Stimulated activated CD8-positive, alpha-beta memory T cell treated with anti-CD3 and anti-CD28 coated beads, Interleukin-2, amount 100 ng/mL, for 48 hours (primary cell): Measurements from ENCODE around the gene HEXD.
"Not testable (repeated sequence)": the region's sequence is repeated elsewhere in the genome, so short reads cannot be mapped to it uniquely, and the experiment has no call there.

Source experiments
- DNase-seq, 2 donors: peaks; one replicate each; pipeline ENCODE4 v3.0.0-alpha.2; 2020; ENCODE audit warnings: low read depth in 2 of 2

Gene HEXD

GRCh38 chr17:82458179-82458884, 40.2 kb downstream of the HEXD start, which contains the start of gene NARF:
TSS of gene NARF (plus strand) at chr17:82458741. CDS start at chr17:82458804, 63 bp downstream.
- peak; percentile 91 to 96 for DNase-seq

GRCh38 chr17:82458885-82459424, 40.8 kb downstream of the HEXD start:
- DNase-seq, result no peak

GRCh38 chr17:82459936-82460335, 41.8 kb downstream of the HEXD start:
- DNase-seq, result not testable (repeated sequence)

GRCh38 chr17:82461827-82462524, 43.8 kb downstream of the HEXD start:
- no peak for DNase-seq

GRCh38 chr17:82463391-82463790, 45.2 kb downstream of the HEXD start:
- no peak for DNase-seq

GRCh38 chr17:82463925-82464566, 45.9 kb downstream of the HEXD start:
- no peak for DNase-seq

GRCh38 chr17:82464567-82464929, 46.4 kb downstream of the HEXD start:
- no peak for DNase-seq

GRCh38 chr17:82465023-82465603, 47.0 kb downstream of the HEXD start:
- DNase-seq, result no peak

GRCh38 chr17:82468692-82469091, 50.5 kb downstream of the HEXD start:
- no peak for DNase-seq

- no peak for DNase-seq
Measured at GRCh38 chr17:82470065-82470464, 51.9 kb downstream of the HEXD start.

GRCh38 chr17:82474223-82475010, 56.3 kb downstream of the HEXD start:
- DNase-seq, result no peak

- no peak for DNase-seq
Measured at GRCh38 chr17:82475458-82475857, 57.3 kb downstream of the HEXD start.

- no peak for DNase-seq
Measured at GRCh38 chr17:82477934-82478333, 59.8 kb downstream of the HEXD start.

GRCh38 chr17:82479602-82480001, 61.5 kb downstream of the HEXD start:
- DNase-seq, result no peak

- DNase-seq, result no peak
Measured at GRCh38 chr17:82480318-82480717, 62.2 kb downstream of the HEXD start.

GRCh38 chr17:82483204-82483660, 65.1 kb downstream of the HEXD start:
- no peak for DNase-seq

- no peak for DNase-seq
Measured at GRCh38 chr17:82483836-82484235, 65.7 kb downstream of the HEXD start.

- DNase-seq, result no peak
Measured at GRCh38 chr17:82486231-82487094, 68.3 kb downstream of the HEXD start.

GRCh38 chr17:82487910-82488309, 69.8 kb downstream of the HEXD start:
- no peak for DNase-seq

GRCh38 chr17:82489117-82489516, 71.0 kb downstream of the HEXD start:
- no peak for DNase-seq
